ENCODE measurements around the gene SH3BGR. TPM values are rescaled to one million over a fixed set of nuclear protein-coding genes. Genes with fewer than 3 reads are reported as not detected.

The SH3BGR gene
- total RNA-seq, 1 donor from 2014 or later = 0.33 TPM

- Mint-ChIP-seq H3K36me3 (ENCODE audit: low read depth) (no peaks in the 10 kb centered on the region), H3K27ac (no peak overlapping the region), H3K4me3 (no peak overlapping the region), H3K9me3 (peaks cover 5% of the 10 kb centered on the region), H3K4me1 (peaks cover 5% of the 10 kb centered on the region), H3K27me3 (no peaks in the 10 kb centered on the region)
- TF ChIP-seq CTCF (IDR thresholded peaks at IDR 0.05) = no peak
- CTCF ChIA-PET = no interaction called here
- ATAC-seq (ENCODE audit: low read depth) (peak; percentile 21), DNase-seq (no peak)
- intact Hi-C loops (cut with micrococcal nuclease) = no loop called here
- POLR2A ChIA-PET = no interaction called here
Measured at GRCh38 chr21:39461419-39461818, 9.6 kb downstream of the SH3BGR start.

- Mint-ChIP-seq H3K9me3 (peaks cover 5% of the 10 kb centered on the region), H3K27me3 (no peaks in the 10 kb centered on the region), H3K4me3 (no peak overlapping the region), H3K27ac (no peak overlapping the region), H3K36me3 (ENCODE audit: low read depth) (no peaks in the 10 kb centered on the region), H3K4me1 (peaks cover 5% of the 10 kb centered on the region)
- ATAC-seq (ENCODE audit: low read depth) (no peak), DNase-seq (no peak)
- ChIA-PET POLR2A (no interaction called here), CTCF (no interaction called here)
- no peak for TF ChIP-seq CTCF (IDR thresholded peaks at IDR 0.05)
- intact Hi-C loops (cut with micrococcal nuclease) = no loop called here
Measured at GRCh38 chr21:39463308-39463707, 11.5 kb downstream of the SH3BGR start.

GRCh38 chr21:39466584-39466983 lies 14.8 kb downstream of the SH3BGR start:
- intact Hi-C loops (cut with micrococcal nuclease) = no loop called here
- no peak for ATAC-seq (ENCODE audit: low read depth)
- POLR2A ChIA-PET = no interaction called here
- Mint-ChIP-seq H3K4me3 (no peak overlapping the region), H3K27ac (no peak overlapping the region), H3K27me3 (no peaks in the 10 kb centered on the region), H3K9me3 (peaks cover 5% of the 10 kb centered on the region), H3K4me1 (no peaks in the 10 kb centered on the region), H3K36me3 (ENCODE audit: low read depth) (no peaks in the 10 kb centered on the region)
- DNase-seq = no peak
- CTCF ChIA-PET = no interaction called here
- no peak for TF ChIP-seq CTCF (IDR thresholded peaks at IDR 0.05)

GRCh38 chr21:39467746-39468145 lies 16.0 kb downstream of the SH3BGR start:
- no peak for ATAC-seq (ENCODE audit: low read depth)
- H3K27me3 Mint-ChIP-seq = no peaks in the 10 kb centered on the region
- CTCF ChIA-PET = no interaction called here

GRCh38 chr21:39468559-39468958 lies 16.8 kb downstream of the SH3BGR start:
- no peaks in the 10 kb centered on the region for H3K4me1 Mint-ChIP-seq
- CTCF ChIA-PET = no interaction called here
- ATAC-seq (ENCODE audit: low read depth) (no peak), DNase-seq (no peak)
- POLR2A ChIA-PET = no interaction called here
- no peak for TF ChIP-seq CTCF (IDR thresholded peaks at IDR 0.05)
- H3K27ac Mint-ChIP-seq = no peak overlapping the region
- peaks cover 5% of the 10 kb centered on the region for H3K9me3 Mint-ChIP-seq
- no peaks in the 10 kb centered on the region for H3K27me3 Mint-ChIP-seq
- H3K36me3 Mint-ChIP-seq (ENCODE audit: low read depth) = no peaks in the 10 kb centered on the region
- intact Hi-C loops (cut with micrococcal nuclease) = no loop called here
- H3K4me3 Mint-ChIP-seq = no peak overlapping the region

More at GRCh38 chr21:39467746-39468145, 16.0 kb downstream of the SH3BGR start:
- no peak for TF ChIP-seq CTCF (IDR thresholded peaks at IDR 0.05)
- no peak overlapping the region for H3K27ac Mint-ChIP-seq
- H3K36me3 Mint-ChIP-seq (ENCODE audit: low read depth) = no peaks in the 10 kb centered on the region
- intact Hi-C loops (cut with micrococcal nuclease) = no loop called here
- POLR2A ChIA-PET = no interaction called here
- no peak for DNase-seq
- H3K9me3 Mint-ChIP-seq = peaks cover 5% of the 10 kb centered on the region
- H3K4me3 Mint-ChIP-seq = no peak overlapping the region
- no peaks in the 10 kb centered on the region for H3K4me1 Mint-ChIP-seq
